MM.1S (cell line): ENCODE measurements around the gene MAPK11.

Source experiments
- EZH2 ChIP-seq: fragments of 300-600 bp; sonication (generic); optimal IDR thresholded peaks from 2 replicates; pipeline ENCODE3; 2017; ENCODE audit warnings: low read depth, mild to moderate bottlenecking, antibody characterized with exemption, low read length, mixed read lengths
- TF ChIP-seq, protein P1 (sequence below): fragments of 300-600 bp; sonication (generic); IDR thresholded peaks from 2 replicates; pipeline ENCODE4 v1.5.1; 2016; ENCODE audit warnings: antibody characterized with exemption, low read length, mixed read lengths

DNA sequence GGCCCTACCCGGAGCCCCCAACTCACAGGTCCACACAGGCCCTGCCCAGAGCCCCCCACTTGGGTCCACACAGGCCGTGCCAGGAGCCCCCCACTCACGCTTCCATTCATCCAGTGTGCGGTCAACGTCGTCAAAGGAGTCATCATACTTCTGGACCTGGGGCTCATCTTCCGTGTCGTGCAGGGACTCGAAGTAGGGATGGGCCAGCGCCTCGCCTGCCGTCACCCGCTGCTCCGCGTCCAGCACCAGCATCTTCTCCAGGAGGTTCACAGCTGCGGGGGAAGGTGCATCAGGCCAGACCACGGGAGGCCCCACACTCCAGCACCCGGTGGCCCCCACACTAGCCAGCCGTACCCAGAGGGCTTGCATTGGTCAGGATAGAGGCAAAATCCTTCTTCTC lies 15.1 kb downstream of the MAPK11 start:
- TF ChIP-seq, protein P1, sequence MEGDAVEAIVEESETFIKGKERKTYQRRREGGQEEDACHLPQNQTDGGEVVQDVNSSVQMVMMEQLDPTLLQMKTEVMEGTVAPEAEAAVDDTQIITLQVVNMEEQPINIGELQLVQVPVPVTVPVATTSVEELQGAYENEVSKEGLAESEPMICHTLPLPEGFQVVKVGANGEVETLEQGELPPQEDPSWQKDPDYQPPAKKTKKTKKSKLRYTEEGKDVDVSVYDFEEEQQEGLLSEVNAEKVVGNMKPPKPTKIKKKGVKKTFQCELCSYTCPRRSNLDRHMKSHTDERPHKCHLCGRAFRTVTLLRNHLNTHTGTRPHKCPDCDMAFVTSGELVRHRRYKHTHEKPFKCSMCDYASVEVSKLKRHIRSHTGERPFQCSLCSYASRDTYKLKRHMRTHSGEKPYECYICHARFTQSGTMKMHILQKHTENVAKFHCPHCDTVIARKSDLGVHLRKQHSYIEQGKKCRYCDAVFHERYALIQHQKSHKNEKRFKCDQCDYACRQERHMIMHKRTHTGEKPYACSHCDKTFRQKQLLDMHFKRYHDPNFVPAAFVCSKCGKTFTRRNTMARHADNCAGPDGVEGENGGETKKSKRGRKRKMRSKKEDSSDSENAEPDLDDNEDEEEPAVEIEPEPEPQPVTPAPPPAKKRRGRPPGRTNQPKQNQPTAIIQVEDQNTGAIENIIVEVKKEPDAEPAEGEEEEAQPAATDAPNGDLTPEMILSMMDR: no peak
- TF ChIP-seq EZH2: no peak
